Skin epidermis (tissue), 12 donors: ENCODE measurements around the gene SPIN2A.
"Not testable (repeated sequence)": the region's sequence is repeated elsewhere in the genome, so short reads cannot be mapped to it uniquely, and the experiment has no call there.

Experiments
- H3K27ac ChIP-seq, 21 experiments: fragments of 200-600 bp; sonication (generic) in 11 of 21; one replicate each; pipeline ENCODE4 v1.5.0; 2020; ENCODE audit warnings: mild to moderate bottlenecking in 3 of 21, inconsistent platforms in 2 of 21, moderate library complexity in 2 of 21
- H3K4me3 ChIP-seq, 7 experiments: fragments of 200-600 bp; sonication (generic) in 2 of 7; one replicate each; pipeline ENCODE4 v1.5.0; 2020; ENCODE audit warnings: inconsistent platforms in 2 of 7, mild to moderate bottlenecking in 2 of 7, moderate library complexity in 1 of 7

SPIN2A gene

GRCh38 chrX:57104406-57104805, 32.8 kb downstream of the SPIN2A start:
- Histone ChIP-seq H3K4me3 (no peak overlapping the region), H3K27ac (no peak overlapping the region)

DNA sequence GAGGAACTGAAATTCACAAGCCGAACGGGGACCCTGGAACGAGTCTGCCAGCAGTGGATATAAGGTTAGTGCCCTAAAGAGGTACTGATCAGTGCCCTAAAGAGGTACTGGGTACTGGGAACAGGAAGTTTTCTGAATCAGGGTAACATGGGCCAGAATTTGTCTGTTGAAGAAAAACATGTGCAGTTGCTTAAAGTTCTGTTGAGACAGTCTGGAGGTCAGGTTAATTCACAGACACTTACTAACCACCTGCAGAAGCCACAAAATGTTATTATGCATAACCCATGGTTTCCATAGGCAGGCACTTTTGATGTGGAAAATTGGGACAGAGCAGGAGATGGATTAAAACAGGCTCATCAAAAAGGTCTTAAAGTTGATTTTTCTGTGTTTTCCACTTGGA, 33.7 kb downstream of the SPIN2A start:
- Histone ChIP-seq H3K4me3 (no peak overlapping the region), H3K27ac (no peak overlapping the region)

- not testable (repeated sequence) for H3K27ac ChIP-seq, H3K4me3 ChIP-seq
These were observed 34.3 kb downstream of the SPIN2A start for GRCh38 chrX:57102918-57103317.
